NB4 (cell line): Measurements from ENCODE around the gene ANKS1A.
"Not testable (repeated sequence)": the region's sequence is repeated elsewhere in the genome, so short reads cannot be mapped to it uniquely, and the experiment has no call there.

ENCODE experiments used
- DNase-seq: peaks from one replicate; pipeline ENCODE4 v3.0.0; 2010; ENCODE audit warnings: low read depth
- H3K4me3 ChIP-seq: one replicate; pipeline ENCODE4 v1.5.1; 2011; ENCODE audit warnings: mild to moderate bottlenecking, low read depth, low read length, moderate library complexity
- MYC ChIP-seq: IDR thresholded peaks from 2 replicates; pipeline ENCODE4 v1.6.1; 2011; ENCODE audit warnings: low read depth, low read length
- POLR2A ChIP-seq: IDR thresholded peaks from 2 replicates; pipeline ENCODE4 v1.6.1; 2011; ENCODE audit warnings: mild to moderate bottlenecking; ENCODE audit not compliant: insufficient read length; ENCODE audit errors: extremely low read depth
- TF ChIP-seq, protein P1 (sequence below): IDR thresholded peaks from one replicate; pipeline ENCODE4 v1.5.1; 2012; ENCODE audit warnings: low read depth, low read length
- TF ChIP-seq, protein P2 (sequence below): IDR thresholded peaks from 2 replicates; pipeline ENCODE4 v1.6.1; 2011; ENCODE audit warnings: low read depth, low read length

Gene ANKS1A

GRCh38 chr6:34929241-34929978, 40.4 kb downstream of the ANKS1A start:
- no peak overlapping the region for H3K4me3 ChIP-seq
- TF ChIP-seq, protein P1, sequence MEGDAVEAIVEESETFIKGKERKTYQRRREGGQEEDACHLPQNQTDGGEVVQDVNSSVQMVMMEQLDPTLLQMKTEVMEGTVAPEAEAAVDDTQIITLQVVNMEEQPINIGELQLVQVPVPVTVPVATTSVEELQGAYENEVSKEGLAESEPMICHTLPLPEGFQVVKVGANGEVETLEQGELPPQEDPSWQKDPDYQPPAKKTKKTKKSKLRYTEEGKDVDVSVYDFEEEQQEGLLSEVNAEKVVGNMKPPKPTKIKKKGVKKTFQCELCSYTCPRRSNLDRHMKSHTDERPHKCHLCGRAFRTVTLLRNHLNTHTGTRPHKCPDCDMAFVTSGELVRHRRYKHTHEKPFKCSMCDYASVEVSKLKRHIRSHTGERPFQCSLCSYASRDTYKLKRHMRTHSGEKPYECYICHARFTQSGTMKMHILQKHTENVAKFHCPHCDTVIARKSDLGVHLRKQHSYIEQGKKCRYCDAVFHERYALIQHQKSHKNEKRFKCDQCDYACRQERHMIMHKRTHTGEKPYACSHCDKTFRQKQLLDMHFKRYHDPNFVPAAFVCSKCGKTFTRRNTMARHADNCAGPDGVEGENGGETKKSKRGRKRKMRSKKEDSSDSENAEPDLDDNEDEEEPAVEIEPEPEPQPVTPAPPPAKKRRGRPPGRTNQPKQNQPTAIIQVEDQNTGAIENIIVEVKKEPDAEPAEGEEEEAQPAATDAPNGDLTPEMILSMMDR: no peak
- no peak for TF ChIP-seq MYC
- TF ChIP-seq, protein P2, sequence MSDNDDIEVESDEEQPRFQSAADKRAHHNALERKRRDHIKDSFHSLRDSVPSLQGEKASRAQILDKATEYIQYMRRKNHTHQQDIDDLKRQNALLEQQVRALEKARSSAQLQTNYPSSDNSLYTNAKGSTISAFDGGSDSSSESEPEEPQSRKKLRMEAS: no peak
- no peak for TF ChIP-seq POLR2A
- DNase-seq: no peak

- H3K4me3 ChIP-seq: no peak overlapping the region
- DNase-seq: no peak
- no peak for TF ChIP-seq MYC
- TF ChIP-seq, protein P1: no peak
- no peak for TF ChIP-seq POLR2A
- TF ChIP-seq, protein P2: no peak
These were observed 41.2 kb downstream of the ANKS1A start for GRCh38 chr6:34930221-34930620.

GRCh38 chr6:34932202-34932601, 43.1 kb downstream of the ANKS1A start:
- not testable (repeated sequence) for DNase-seq, H3K4me3 ChIP-seq

GRCh38 chr6:34934516-34934915, 45.5 kb downstream of the ANKS1A start:
- H3K4me3 ChIP-seq: no peak overlapping the region
- DNase-seq: no peak
- TF ChIP-seq, protein P2: no peak
- no peak for TF ChIP-seq MYC
- TF ChIP-seq POLR2A: no peak
- TF ChIP-seq, protein P1: no peak

DNA sequence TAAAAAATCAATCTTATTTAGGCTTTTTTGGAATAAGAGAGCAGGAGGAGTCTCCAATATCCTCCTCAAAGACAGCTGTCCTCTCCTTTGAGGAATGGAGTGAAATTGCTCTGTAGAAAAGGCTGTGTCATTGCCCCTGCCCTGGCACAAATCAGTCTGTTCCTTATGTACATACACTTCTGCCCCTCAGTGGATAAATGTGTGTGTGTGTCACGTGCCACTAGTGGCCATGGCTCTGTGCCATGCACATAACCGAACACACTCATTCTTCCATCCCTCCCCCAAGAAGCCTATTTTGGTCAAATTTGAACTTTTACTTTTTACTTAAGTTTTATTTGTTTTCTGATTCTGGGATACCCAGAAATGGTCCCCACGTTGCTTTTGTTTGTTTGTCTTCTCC, 49.2 kb downstream of the ANKS1A start:
- no peak for DNase-seq
- TF ChIP-seq, protein P1: no peak
- no peak for TF ChIP-seq MYC
- TF ChIP-seq POLR2A: no peak
- TF ChIP-seq, protein P2: no peak
- H3K4me3 ChIP-seq: no peak overlapping the region

- DNase-seq: no peak
- no peak overlapping the region for H3K4me3 ChIP-seq
- TF ChIP-seq POLR2A: no peak
- TF ChIP-seq, protein P2: no peak
- TF ChIP-seq, protein P1: no peak
- no peak for TF ChIP-seq MYC
These were observed 51.0 kb downstream of the ANKS1A start for GRCh38 chr6:34940030-34940434.
